ENCODE results near the gene MUS81. TPM values are rescaled to one million over a fixed set of nuclear protein-coding genes. Genes with fewer than 3 reads are reported as not detected.
A peak's percentile ranks its signal among the peaks of the same experiment; 100 is the strongest.

The MUS81 gene
- total and polyA plus RNA-seq, 2 of the 13 experiments (the other 11 are each of a cell fraction or from before 2014, with no cell fraction given): 25.6 to 30.2 TPM

DNA sequence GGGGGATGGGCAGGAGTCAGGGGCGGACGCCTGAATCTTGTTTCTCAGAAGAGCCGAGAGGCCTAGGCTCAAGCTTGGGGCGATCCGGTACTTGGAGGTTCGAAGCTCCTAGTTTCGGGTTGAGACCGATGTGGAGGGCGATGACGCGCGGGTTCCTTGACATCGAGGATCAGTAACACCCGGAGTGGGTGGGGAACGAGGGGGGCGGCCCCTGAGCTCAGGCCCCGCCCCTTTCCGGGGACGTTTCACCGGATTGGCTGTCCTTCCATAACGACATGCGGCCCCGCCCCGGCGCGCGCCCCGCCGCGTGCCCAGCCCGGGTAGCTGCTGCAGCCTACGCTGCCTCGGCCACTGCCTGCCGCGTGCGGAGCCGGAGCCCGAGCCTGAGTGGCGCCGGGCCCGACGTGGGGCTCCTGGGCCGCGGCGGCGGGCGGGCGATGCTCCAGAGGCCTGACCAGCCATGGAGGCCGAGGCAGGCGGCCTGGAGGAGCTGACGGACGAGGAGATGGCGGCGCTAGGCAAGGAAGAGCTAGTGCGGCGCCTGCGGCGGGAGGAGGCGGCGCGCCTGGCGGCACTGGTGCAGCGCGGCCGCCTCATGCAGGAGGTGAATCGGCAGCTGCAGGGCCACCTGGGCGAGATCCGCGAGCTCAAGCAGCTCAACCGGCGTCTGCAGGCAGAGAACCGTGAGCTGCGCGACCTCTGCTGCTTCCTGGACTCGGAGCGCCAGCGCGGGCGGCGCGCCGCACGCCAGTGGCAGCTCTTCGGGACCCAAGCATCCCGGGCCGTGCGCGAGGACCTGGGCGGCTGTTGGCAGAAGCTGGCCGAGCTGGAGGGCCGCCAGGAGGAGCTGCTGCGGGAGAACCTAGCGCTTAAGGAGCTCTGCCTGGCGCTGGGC, 30.3 kb downstream of the MUS81 start, which contains the start of gene CCDC85B (continued):
- peak; percentile 74; the same call in 1 of the 2 replicates for TF ChIP-seq ZNF160 (CRISPR knock-in tag; IDR thresholded peaks at IDR 0.05)
- TF ChIP-seq ZNF850 (CRISPR knock-in tag; conservative IDR thresholded peaks at IDR 0.05): 0 out of 2 replicates have a peak, but pooled peaks have one; percentile 19
- TF ChIP-seq NFE2 (CRISPR knock-in tag; IDR thresholded peaks at IDR 0.05): no peak
- no peak for TF ChIP-seq GATAD2A (CRISPR knock-in tag; IDR thresholded peaks at IDR 0.05)
- peak; percentile 82 for TF ChIP-seq MTF1 (CRISPR knock-in tag; IDR thresholded peaks at IDR 0.05)
- TF ChIP-seq FOXO1 (CRISPR knock-in tag; IDR thresholded peaks at IDR 0.05): peak; percentile 32; the same call in 1 of the 2 replicates
- TF ChIP-seq RFXAP (CRISPR knock-in tag; IDR thresholded peaks at IDR 0.05; ENCODE audit: borderline replicate concordance): peak; percentile 82
- no peak; a peak in 1 of 4 replicates for TF ChIP-seq EP300 (IDR thresholded peaks at IDR 0.05; ENCODE audit: low read depth in 2 of 2, low read length in 2 of 2)
- no peak for TF ChIP-seq EP300 (CRISPR knock-in tag; IDR thresholded peaks at IDR 0.05; ENCODE audit: borderline replicate concordance)
- TF ChIP-seq ZNF501 (CRISPR knock-in tag; IDR thresholded peaks at IDR 0.05): no peak; the same call in 1 of the 2 replicates
- TF ChIP-seq NR1H2 (CRISPR knock-in tag; IDR thresholded peaks at IDR 0.05; ENCODE audit: borderline replicate concordance, low read depth): 0 out of 2 replicates have a peak, but pooled peaks have one; percentile 60
- TF ChIP-seq KDM4B (CRISPR knock-in tag; IDR thresholded peaks at IDR 0.05): no peak
- no peak for TF ChIP-seq TCF7L2 (IDR thresholded peaks at IDR 0.05; ENCODE audit: low read depth, low read length)
- TF ChIP-seq GTF3A (CRISPR knock-in tag; conservative IDR thresholded peaks at IDR 0.05): 0 out of 2 replicates have a peak, but pooled peaks have one; percentile 46
- TF ChIP-seq, protein P1, sequence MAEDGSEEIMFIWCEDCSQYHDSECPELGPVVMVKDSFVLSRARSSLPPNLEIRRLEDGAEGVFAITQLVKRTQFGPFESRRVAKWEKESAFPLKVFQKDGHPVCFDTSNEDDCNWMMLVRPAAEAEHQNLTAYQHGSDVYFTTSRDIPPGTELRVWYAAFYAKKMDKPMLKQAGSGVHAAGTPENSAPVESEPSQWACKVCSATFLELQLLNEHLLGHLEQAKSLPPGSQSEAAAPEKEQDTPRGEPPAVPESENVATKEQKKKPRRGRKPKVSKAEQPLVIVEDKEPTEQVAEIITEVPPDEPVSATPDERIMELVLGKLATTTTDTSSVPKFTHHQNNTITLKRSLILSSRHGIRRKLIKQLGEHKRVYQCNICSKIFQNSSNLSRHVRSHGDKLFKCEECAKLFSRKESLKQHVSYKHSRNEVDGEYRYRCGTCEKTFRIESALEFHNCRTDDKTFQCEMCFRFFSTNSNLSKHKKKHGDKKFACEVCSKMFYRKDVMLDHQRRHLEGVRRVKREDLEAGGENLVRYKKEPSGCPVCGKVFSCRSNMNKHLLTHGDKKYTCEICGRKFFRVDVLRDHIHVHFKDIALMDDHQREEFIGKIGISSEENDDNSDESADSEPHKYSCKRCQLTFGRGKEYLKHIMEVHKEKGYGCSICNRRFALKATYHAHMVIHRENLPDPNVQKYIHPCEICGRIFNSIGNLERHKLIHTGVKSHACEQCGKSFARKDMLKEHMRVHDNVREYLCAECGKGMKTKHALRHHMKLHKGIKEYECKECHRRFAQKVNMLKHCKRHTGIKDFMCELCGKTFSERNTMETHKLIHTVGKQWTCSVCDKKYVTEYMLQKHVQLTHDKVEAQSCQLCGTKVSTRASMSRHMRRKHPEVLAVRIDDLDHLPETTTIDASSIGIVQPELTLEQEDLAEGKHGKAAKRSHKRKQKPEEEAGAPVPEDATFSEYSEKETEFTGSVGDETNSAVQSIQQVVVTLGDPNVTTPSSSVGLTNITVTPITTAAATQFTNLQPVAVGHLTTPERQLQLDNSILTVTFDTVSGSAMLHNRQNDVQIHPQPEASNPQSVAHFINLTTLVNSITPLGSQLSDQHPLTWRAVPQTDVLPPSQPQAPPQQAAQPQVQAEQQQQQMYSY (CRISPR knock-in tag; IDR thresholded peaks at IDR 0.05): peak; percentile 44; the same call in 1 of the 2 replicates
- TF ChIP-seq, protein P2, sequence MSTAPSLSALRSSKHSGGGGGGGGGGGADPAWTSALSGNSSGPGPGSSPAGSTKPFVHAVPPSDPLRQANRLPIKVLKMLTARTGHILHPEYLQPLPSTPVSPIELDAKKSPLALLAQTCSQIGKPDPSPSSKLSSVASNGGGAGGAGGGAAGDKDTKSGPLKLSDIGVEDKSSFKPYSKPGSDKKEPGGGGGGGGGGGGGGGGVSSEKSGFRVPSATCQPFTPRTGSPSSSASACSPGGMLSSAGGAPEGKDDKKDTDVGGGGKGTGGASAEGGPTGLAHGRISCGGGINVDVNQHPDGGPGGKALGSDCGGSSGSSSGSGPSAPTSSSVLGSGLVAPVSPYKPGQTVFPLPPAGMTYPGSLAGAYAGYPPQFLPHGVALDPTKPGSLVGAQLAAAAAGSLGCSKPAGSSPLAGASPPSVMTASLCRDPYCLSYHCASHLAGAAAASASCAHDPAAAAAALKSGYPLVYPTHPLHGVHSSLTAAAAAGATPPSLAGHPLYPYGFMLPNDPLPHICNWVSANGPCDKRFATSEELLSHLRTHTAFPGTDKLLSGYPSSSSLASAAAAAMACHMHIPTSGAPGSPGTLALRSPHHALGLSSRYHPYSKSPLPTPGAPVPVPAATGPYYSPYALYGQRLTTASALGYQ (CRISPR knock-in tag; IDR thresholded peaks at IDR 0.05): peak; percentile 35; the same call in 1 of the 2 replicates
- TF ChIP-seq KAT8 (CRISPR knock-in tag; IDR thresholded peaks at IDR 0.05): 0 out of 2 replicates have a peak, but pooled peaks have one; percentile 4
- TF ChIP-seq AGO1 (IDR thresholded peaks at IDR 0.05; ENCODE audit: low read depth, low read length, poor library complexity, severe bottlenecking): peak; percentile 99
- no peak for TF ChIP-seq ZBTB20 (CRISPR knock-in tag; IDR thresholded peaks at IDR 0.05; ENCODE audit: borderline replicate concordance, low read depth)
- TF ChIP-seq ARNTL (CRISPR knock-in tag; IDR thresholded peaks at IDR 0.05): peak; percentile 99
- TF ChIP-seq DNMT1 (CRISPR knock-in tag; IDR thresholded peaks at IDR 0.05): peak; percentile 63; the same call in 1 of the 2 replicates
- peak; percentile 46; the same call in 1 of the 2 replicates for TF ChIP-seq ZNF747 (CRISPR knock-in tag; IDR thresholded peaks at IDR 0.05; ENCODE audit: borderline replicate concordance)
- TF ChIP-seq HIVEP1 (CRISPR knock-in tag; IDR thresholded peaks at IDR 0.05): 0 out of 2 replicates have a peak, but pooled peaks have one; percentile 7
- no peak for TF ChIP-seq TBX3 (IDR thresholded peaks at IDR 0.05; ENCODE audit: borderline replicate concordance)
- no peak for TF ChIP-seq ZNF713 (CRISPR knock-in tag; IDR thresholded peaks at IDR 0.05)

All from HepG2 (cell line).